GM19397 (cell line): ENCODE data around the gene SIN3A.
"Not testable (repeated sequence)": the region's sequence is repeated elsewhere in the genome, so short reads cannot be mapped to it uniquely, and the experiment has no call there.

Source experiments
- ATAC-seq: cut with Tn5 transposase; IDR thresholded peaks from one replicate; pipeline ENCODE4 v1.9.1; 2021; ENCODE audit warnings: mild to moderate bottlenecking, moderate library complexity; ENCODE audit not compliant: unreplicated experiment

Gene SIN3A

DNA sequence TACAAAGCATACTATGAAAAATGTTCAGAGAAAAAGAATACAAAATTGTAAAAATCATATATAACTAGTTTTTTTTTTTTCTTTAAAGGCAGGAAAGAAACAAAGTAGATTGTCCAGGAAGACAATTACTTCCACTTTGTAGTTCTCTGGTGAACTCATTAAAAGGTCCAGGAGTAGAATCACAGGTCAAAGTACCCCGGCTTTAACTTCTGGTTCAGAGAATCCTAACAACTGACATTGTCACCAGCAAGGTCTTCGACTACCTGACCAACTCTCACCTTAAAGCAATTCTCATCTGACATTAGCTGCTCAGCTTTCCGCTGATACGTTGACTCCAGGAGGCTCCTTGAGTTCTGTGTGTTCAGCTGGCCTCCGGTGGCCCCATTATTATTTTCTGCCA, 67.5 kb downstream of the SIN3A start:
- ATAC-seq = not testable (repeated sequence)

DNA sequence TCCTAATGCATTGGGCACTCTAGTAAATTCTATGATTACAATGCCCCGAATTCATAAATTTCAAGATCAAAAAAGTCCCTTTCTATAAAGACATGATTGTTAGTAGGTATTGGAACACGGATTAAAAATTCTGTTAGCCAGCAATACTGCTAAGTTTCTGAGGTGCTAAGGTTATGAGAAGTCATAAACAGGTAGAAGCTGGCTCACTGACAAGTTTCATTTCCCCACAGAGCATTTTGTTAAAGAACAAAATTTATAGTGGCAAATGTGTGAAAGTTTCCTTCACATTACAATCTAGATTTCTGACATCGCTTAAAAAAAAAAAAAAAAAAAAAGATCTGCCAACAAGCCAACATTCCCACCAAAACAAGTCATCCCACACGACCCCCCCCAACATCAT, 70.7 kb downstream of the SIN3A start:
- no peak for ATAC-seq

DNA sequence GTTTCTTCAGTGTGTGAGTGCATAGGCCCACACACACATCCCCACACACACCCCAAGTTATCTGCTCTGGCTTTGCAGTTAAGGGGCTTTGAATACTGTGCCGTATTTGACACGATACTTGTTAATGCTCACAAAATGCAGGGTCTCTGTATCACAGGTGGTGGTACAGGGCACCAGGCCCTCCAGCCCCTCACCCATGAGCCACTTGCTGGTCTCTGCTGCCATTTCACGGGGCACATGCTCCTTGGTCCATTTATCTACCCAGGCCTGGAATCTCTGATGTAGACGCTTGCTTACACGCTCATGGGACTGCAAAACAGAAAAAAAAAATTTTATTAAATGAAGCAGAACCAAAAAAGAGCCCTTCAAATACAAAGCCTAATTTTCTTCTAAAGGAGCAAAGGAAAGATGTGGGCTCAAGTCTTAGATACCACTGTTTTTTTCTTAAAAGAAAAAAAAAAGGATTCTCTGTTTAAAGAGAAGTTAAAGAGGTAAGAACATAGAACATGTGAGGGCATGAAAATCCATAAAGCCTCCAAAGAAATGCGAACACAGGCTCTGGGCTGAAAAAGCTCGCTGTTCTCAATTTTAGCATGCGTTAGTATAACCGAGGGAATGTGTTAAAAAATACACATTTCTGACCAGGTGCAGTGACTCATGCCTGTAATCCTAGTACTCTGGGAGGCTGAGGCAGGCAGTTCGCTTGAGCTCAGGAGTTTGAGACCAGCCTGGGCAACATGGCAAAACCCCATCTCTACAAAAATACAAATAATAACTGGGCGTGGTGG, 79.4 kb downstream of the SIN3A start:
- ATAC-seq = no peak

DNA sequence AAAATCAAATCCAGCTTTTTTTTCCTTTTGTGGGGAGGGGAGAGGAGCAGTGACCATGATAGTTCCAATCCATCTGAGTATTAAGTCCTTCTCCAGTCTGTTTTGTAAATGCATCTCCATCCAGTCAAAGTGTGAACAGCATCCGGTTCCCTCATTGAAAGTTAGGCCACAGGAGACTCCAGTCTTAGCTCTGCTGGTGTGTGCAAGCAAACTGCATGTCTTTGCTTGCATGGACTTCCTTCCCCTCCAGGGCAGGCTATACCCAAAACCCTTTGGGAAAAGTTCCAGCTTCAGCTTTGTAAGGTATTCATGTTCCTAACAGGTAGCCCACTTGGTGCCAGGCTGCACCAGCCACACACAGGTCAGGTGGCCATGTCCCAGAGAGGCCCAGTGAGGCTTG, 80.0 kb downstream of the SIN3A start:
- ATAC-seq = no peak

DNA sequence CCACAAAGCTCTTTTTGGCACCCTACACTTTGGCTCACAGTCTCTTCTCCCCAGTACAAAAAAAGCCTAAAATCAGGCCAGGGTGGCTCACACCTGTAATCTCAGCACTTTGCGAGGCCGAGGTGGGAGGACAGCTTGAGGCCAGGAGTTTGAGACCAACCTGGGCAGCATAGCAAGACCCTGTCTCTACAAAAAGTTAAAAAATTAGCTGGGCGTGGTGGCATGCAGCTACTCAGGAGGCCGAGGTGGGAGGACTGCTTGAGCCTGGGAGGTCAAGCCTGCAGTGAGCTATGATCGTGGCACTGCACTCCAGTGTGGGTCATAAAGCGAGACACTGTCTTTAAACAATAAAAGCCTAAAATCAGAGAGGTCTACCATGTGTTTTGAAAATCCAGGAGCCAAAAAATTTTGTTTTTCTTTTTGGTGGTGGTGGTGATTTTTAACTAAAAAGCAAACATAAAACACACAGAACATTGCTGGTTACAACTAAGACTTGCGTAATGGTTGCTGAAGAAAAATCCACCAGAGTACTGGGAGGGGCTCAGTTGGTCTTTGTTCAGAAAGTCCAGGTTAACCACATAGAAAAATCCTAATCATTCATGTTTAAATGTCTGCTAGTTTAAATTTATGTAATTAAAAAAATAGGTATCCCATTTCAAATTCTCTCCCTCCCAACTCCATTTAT, 81.5 kb downstream of the SIN3A start:
- no peak for ATAC-seq

DNA sequence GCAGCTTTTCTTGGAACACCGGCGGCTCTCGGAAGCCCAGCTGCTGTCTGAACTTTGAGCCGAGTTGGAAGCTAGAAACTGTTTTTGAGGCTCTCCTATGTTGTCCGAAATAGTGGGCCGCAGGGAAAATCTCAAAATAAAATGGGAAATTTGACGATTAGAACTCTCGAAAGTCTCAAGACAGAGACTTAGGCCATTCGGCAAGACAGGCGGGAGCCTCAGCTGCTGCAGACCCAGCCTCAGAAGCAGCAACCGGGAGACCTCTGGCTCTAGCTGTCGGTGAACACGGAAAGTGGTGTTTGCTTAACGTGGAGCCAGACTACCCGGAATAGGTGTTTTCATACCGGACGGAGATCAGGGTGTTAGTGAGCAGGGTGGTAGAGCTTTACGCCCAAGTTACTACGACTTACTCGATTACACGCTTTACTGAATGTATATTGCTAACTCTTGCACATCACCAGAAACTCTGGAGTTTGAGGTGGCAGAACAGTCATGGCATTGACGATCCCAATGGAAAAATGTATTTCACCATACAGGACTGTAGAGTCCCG, 82.7 kb downstream of the SIN3A start:
- no peak for ATAC-seq

DNA sequence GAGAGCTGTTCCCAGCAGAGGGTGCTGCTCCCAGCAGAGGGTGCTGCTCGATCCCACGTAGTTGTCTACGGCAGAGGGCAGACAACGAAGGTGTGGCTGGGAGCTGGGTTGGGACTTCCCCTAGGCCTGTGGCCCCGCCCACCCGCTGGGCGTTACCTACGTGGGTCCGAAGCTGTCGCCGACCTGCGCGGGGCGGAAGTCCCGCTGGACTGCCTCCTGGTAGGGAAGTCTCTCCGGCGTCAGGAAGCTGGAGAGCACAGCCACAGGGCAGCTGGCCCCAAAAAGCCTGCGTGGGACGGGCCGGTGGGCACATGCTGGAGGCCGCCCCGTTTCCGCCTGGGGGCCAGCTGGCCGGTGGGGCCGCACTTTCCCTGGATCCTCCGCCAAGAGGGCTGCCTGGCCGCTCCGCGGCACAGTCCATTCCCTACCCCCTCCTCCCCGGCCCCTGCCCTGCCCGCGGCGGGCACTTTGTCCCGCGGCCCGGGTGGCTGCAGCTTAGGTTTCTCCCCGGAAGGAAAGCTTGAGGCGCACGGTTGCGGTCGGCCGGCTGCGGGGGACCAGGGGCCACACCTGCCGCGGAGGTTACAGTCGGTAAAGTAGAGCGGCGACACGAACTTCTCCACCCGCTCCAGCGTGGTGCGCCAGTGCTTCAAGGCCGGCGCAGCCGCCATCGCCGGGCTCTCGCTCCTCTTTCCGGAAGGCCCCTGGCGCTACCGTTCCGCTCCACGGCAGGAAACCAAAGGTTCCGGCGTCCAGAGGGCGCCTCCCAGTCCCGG, 83.4 kb downstream of the SIN3A start, which contains the start of gene MAN2C1:
MAN2C1 (minus strand) TSS at position 695 of the 776 bp plus-strand sequence; CDS start at position 671, 24 bp downstream.
- ATAC-seq = peak; percentile 87

DNA sequence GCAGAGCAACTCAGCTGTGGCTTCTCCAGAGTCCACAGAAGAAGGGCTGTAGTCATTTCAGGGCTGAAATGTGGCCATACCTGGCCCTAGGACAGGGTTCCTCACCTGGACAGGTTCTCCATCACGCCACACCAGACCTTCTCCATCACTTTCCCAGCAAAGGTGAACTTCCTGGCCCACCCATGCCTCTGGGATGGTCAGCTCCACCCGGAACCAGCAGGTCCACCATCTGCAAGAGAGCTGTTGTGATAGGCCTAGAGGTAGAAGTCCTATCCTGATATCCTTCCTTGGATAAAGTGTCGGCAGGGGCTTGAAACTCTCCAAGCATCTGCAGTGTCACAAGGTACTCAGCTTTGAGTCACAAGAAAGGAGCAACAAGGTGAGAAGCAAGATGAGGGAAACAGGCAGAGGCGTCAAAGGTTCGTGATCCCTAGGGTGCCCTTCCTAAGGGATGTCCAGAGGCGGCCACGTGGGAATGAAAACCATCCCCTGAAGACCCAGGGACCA, 84.0 kb downstream of the SIN3A start:
- no peak for ATAC-seq

DNA sequence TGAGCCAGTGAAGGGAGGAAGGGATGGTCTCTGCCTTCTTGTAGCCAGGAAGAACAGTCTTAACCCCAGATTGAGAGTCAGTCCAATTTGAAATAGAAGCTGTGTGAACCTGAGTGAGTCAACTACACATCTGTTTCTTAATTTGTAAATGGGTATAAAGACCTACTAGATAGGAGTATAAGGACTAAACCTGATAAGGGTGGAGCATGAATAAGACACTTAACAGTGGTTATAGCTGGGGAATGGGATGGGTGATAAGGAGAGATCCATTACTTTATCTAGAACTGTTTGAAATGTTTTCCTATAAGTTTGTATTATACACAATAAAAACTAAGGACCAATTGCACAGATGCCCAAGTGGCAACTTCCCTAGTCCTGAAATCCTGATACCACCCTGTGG, 84.5 kb downstream of the SIN3A start:
- ATAC-seq = no peak

DNA sequence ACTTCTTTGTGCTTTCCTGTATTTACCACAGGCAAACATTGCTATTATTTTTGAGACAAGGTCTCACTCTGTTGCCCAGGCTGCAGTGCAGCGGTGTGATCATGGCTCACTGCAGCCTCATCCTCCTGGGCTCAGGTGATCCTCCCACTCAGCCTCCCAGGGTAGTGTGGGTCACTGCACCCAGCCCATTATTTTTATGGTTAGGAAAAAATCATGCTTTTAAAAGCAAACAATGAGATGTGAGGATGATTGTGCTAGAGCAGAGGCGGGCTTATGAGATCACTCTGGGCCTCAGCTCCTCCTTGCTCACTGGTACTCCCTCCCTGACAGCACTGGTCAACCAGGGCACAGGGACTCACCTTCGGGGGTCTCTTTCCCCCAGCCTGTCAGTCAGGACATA, 85.3 kb downstream of the SIN3A start:
- no peak for ATAC-seq

DNA sequence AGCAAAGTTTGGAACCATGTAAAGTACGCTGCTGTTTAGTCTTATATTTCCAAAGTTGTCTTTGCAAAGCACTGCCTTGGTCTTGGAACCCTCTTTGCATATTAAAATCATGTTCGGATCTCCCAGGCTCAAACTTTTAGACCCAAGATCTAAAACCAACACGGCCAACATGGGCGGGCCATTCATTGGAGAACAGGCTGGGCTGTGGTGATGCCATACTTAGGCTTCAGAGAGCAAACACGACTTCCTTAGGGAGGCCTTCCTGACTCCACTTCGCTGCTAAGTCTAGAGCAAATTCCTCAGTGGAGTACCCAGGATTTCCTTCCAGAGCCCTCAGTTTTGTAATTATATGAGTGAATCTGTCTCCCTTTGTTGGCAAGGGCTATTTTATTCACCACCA, 86.6 kb downstream of the SIN3A start:
- ATAC-seq = no peak

DNA sequence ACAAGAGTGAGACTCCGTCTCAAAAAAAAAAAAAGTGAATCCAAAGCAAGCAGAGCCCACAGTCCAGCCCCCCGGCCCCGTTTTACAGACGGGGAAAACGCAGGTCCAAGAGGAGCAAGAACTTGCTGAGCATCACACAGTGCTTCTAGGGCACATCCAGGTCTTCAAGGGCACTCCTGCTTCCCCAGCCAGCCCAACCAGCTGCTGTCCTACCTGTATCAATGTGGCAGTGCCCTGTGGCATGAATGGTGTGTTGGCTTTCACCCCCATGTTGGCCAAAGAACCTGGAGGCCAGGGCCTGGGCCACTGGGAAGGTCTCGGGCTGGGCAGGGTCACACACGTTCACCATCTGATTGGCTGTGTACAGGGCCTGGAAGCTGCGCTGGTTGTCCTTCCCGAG, 87.7 kb downstream of the SIN3A start:
- no peak for ATAC-seq

DNA sequence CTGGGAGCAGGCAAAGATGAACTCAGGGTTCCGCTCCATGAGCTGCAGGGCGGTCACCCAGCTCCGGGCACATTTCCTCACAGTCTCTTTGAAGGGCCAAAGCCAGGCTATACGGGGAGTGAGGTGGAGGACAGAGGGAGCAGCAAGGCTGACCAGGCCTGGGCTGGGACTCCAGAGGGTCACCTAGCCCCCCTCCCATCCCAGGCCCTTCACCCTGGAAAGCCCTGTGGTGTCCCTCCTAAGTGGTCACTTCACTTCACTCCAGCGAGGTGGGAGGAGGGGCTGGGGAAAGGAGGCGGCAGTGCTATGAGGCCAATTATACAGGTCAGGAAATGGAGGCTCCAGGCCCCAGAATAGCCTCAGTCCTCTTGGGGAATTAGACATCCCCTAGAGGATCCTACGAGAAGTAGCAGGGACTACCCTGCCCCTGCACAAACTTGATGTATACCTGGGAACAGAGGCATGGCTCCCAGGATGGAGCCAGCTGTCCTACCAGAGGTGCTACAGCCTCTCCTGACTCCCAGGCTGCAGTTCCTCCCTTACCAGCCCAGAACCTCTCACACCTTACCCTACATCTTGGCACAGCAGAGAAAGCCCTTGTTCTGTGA, 88.7 kb downstream of the SIN3A start:
- no peak for ATAC-seq

DNA sequence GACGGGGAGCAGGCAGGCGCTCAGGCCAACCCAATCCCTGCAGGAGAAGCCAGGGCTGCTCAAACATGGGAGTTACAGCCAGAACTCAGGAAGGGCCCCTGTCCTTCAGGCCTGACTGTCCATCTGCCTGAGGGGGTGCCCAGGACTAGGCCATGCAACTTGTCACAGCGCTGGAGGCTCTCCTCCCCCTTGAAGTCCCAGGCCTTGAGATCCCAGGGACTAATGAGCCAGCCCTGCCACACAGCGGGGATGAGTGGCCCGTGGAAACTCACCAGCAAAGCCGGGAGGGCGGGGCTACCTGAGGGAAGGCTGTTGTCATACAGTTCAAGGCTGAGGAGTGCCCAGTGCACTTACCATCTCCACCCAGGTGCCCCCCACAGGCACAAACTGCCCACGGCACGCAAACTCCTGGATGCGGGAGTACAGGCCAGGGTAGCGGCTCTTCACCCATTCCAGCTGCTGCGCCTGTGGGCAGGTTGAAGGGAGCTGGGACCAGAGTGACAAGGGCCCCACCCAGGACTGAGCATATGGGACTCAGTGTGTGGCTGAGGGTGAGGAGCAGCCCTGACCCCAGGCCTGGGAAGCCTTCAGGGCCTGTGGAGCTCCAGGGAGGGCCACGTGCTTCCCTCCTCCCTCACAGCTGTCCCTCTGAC, 89.4 kb downstream of the SIN3A start:
- ATAC-seq = no peak

DNA sequence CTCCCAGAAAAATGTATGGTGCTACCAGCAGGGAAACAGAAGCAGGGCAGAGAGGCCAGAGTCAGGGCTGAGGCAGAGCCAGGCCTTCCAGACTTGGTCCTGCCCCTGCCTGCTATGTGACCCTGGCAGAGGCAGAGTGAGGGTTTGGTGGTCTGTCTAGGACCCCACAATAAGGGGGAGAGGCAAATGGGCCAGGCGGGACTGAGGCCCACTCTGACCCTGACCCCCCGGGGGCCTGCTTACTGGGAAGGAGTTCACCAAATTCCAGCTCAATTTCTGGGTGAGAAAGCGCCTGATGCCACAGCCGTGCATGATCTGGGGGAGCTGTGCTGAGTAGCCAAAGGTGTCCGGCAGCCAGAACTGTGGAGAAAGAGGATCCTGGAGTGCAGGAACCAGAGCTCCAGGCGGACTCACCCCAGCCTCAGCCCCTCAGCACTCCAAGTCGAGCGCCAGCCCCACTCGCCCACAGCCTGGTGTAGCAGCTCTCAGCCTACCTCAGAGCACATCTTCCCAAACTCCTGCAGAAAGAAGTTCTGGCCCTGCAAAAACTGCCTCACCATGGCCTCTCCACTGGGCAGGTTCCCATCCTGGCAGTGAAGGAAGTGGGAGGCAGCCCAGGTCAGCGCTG, 90.0 kb downstream of the SIN3A start:
- ATAC-seq = no peak

DNA sequence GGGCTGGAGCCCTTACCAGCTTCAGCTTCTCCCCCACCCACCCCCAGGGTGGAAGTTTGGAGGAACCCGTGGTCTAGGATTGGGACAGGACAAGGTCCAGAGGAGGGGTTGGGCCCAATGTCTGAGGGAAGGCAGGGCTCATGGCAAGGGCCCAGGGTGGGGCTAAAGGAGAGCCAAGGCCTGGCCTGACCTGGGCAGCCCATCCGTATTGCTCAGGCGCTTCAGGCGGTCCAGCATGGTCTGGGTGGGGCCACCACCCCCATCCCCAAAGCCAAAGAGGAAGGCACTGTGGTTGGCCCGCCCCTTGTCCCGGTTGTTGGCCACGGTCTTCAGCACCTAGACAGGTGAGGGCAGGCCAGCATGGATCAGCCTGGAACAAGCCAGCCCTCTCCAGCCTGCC, 90.6 kb downstream of the SIN3A start:
- ATAC-seq = no peak

DNA sequence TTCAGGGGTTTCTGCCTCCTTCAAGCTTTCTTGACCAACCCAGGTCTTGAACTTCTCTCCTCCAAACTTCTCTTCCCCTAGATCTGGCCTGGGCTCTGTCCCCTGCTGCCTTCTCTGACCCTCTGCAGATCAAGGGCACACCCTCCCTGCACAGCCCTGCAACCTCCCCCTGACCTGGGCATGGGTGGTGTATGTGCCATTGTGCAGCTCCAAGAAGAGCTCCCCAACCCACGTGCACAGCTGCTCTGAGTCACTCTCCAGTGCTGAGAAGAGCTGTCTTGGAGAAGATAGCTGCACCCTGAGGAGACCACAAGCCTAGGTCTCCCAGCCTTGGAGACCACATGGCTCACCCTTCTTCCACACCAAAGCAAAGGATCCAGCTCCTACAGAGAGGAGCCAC, 91.1 kb downstream of the SIN3A start:
- ATAC-seq = no peak

DNA sequence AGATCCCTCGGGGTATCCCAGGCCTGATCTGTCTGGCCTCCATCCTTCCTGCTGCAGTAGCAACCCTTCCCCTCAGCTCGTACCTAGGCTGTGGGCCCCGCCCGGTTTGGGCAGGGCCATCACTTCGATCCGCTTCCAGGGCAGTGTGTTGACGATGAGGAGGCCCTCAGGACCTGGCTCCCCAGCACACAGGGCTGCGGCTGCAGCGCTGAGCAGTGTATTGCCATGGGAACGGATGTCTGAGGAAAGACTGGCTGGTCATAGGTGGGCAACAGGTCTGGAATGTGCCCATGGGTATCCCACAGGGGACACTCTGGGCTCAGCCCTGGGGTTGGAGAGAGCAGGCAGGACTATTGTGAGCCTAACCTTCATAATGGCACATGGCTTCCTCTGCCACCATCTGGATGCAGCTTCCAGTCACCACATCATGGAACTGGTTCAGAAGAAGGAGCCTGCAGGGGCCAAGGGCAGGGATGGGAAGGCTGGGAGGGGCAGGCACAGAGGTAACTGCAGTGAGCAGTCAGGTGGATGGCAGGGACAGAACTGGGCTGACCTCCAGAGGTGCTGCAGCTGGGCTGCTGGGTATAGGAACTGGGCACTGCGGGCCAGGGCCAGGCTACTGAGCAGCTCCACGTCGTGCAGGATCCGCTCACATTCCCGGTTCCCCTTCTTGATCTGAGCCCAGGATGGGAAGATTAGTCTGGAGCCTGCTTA, 91.8 kb downstream of the SIN3A start:
- no peak for ATAC-seq
